Nucleus accumbens (tissue), 56 donors: Measurements from ENCODE around the gene ACRBP.
A peak's percentile ranks its signal among the peaks of the same experiment; 100 is the strongest.

ENCODE experiments used
- DNase-seq, 56 donors: peaks; one replicate each; lab custom pipeline; 2025; lab: John Stamatoyannopoulos, UW

ACRBP gene

DNA sequence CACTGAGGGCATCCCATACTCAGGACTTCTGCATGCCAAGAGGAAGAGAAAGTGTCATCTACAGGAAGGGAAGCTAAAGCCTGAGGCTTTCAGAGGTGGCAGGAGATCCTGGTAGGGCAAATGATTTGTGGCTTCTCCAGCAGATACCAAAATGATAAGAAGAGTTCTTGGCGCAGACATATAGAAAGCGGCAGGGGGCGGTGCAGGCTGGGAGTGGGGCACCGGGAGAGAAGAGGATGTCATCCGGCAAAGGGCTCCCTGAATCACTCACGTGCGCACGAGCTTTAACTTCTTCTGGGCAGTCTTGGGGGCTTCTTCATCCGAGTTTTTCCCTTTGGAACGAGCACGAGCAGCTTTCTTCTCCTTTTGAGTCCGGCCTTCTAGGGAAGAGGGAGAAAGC, 5.2 kb upstream of the ACRBP start:
- no peak for DNase-seq

DNA sequence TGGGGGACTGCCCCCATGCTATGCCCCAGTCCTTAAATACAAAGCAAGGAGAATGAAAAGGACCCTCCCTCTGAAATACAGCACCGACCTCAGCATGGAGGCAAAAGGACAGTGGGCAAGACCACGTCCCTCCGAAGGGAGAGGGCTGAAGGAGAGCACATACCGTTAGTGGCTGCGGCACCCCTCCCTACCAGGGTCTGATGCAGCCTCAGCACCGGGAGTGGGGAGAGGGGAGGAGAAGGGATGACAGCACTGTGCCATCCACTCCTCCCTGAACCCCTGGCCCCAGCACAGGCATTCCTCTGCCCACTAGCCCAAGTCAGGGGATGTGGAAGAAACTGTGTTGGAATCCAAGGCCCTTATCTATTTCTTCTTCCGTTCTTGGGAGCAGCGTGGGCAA, 3.6 kb upstream of the ACRBP start:
- DNase-seq: no peak

DNA sequence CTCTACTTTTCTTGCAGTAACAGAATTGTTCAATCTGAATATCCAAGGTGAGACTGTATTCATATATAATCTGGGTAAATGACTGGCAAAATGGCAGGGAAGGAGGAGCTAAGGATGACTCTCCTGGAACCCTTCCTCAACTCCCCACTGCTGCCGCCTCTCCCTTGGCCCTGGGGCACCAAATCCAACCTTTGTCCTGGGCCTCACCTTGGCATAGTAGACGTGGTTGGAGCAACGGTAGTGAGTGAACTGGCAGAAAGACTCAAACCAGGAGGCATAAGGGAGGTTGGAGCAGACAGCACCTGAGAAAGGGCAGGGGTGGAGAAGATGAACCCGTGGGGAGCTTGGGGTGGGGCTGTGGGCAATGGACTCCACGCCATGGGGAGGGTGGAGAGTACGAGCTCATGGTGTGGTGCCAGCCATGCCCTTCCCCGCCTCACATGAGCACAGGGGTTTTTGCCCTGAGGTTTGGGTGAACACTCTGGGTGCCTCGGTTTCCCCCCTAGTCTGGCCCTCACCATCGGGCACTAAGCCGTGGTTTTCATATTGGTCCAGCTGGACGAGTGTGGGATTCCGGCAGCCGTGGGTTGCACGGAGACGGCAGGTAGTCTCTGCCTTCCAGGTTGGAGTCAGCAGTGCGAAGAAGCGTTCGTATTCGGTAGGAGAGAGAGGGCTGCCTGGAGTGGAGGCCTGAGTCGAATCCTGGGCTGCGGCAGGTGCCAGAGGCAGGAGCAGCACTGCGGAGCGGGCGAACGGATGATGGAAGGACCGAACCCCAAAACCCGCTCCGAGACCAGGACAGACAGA, 753 bp downstream of the ACRBP start:
- DNase-seq: no peak

DNA sequence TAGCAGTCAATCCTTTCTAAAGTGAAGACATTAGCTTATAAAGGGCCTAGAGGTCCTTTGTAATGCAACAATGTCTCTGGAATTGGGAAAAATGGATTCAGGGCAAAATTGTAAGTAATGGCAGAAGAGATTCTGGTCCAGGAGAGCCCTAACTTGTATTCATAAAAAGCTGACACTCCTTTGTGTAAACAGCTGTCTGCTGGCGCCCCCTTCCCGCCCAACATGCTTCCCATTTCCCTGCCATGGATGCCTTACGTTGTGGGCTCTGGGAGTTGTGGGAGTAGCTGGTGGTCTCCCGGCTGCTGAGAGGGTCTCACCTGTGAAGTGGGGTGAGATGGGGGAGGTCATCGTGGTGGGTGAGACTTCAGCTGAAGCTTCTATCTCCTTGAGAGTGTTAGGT, 2.3 kb downstream of the ACRBP start:
- DNase-seq: peak in 17 of 56 donors; percentile 7 to 54 (median 24)

DNA sequence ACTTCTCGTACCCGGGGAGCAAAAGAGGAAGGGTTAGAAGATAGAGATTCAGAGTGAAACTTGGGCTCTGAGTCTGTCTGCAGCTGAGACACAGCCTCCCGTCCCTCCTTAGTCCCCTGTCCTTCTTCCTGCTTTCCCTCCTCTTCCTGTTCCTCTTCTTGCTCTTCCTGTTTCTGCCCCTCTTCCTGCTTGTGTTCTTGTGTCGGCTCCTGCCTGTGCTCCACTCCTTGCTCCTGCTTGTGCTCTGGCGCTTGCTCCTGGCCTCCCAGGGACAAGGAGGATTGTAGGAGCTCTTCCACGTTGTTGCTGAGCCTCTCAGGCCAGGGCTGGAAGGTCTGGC, 3.0 kb downstream of the ACRBP start:
- peak in 4 of 56 donors; percentile 9 to 18 (median 14) for DNase-seq

DNA sequence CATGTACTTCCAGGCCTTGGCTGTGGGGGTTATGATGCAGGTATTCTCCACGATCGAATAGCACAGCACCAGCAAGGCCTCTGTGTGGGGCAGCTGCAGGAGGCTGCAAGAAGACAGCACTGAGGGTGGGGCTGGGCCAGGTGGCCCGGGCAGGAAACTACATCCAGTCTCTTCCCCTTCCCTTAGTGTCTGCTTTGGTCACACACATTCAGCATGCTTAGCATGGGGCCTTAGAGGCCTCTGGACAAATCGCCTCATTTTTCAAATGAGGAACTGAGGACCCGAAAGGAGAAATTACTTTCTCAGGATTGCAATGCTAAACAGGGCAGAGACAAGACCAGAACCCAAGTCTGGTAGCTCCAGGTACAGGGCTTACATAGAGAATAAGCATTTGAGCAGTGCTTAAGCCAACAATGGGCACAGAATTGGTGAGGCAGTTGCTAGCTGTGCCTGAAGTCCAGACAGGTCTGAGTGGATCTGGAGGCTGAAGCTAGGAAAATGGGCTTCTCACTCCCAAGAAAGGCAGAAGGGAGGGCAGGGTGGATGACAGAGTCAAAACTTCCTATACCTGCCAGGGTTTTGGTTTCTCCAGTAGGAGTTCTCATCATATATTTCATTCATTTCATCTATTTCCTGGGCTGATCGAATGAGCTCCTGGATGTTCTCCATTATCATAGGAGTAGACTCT, 3.5 kb downstream of the ACRBP start:
- DNase-seq: peak in 5 of 56 donors; percentile 7 to 28 (median 18)

DNA sequence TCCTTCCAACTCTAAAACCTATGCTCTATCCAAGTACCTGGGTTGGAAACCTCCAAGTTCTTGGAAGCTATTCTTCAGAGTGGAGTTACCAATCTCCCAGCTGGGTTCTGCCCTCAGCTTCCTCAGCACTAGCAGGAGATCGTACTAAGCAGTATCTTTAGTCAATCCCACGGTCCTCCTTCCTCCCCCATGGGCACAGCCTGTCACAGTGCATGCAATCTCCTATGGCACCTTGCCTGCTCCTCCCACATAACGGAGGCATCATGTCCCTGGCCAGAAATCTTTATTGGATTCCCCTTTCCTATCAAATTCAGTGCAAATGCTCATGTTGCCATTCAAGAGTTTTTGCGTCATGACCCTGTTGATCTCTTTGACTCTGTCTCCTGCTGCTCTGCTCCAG, 6.1 kb downstream of the ACRBP start:
- no peak for DNase-seq

DNA sequence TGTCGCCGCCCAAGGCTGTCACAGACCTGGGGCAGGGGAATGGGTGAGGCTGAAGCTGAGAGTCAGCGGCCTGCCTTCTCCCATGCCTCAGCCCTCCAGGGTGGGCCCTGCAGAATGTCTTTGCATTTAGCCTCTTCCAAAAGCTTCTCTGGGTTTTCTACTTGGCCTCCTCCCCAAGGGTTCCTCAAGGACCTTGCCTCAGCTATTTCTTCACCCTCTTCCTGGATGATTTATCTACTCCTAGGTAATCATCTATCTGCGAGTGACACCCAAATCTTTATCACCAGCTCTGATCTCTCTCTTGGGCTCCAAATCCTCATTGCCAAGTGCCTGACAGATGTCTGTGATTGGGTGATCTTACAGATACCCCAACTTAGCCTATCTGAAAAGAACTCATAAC, 6.7 kb downstream of the ACRBP start:
- DNase-seq: no peak

DNA sequence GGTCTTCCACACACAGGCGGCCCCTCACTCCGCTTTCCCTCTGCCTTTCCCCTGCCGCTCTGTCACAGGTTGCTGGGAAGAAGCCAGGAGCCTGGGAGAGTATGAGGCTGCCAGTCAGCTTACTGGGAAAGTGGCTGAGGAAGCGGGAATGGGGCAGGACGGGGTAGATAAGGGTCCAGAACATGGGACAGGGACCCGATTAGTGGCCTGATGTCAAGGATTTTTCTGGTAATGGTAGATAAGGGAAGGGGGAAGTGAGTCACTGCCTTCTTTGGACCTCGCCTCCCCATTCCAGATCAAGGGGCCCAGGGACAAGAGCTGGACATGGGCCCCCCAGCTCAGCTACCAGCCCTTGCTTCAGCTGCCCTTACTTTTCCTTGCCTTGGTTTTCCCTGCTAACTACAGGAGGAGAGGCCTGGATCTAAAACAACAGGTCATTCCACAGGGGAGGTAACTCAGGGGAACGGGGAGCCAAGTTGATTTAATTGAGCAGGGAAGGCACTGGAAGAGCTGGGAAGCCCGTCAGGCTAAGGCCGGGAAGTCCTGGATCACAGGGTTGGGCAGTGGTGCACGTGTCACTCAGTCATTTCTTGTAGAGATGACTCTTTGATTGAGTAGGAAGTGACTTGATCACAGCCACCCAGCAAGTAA, 8.0 kb downstream of the ACRBP start:
- no peak for DNase-seq

DNA sequence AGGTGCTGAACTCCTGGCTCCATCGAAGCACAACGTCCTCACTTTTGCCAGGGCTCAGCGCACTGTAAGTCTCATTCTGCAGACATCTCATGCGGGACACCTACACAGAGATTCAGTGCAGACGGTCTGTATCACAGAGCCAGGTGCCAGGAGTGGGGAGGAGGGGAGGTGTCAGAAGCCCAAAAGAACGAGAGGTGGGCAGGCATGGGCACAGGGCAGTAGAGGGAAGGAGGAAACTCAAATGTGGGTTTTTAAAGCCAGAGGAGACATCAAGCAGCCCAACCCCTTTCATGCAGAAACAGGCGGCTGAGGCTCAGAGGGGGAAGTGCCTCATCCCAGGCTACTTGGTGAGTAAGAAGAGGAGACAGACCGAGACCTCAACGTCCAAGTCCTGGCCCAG, 8.9 kb downstream of the ACRBP start:
- DNase-seq: peak in 1 of 56 donors; percentile 13

DNA sequence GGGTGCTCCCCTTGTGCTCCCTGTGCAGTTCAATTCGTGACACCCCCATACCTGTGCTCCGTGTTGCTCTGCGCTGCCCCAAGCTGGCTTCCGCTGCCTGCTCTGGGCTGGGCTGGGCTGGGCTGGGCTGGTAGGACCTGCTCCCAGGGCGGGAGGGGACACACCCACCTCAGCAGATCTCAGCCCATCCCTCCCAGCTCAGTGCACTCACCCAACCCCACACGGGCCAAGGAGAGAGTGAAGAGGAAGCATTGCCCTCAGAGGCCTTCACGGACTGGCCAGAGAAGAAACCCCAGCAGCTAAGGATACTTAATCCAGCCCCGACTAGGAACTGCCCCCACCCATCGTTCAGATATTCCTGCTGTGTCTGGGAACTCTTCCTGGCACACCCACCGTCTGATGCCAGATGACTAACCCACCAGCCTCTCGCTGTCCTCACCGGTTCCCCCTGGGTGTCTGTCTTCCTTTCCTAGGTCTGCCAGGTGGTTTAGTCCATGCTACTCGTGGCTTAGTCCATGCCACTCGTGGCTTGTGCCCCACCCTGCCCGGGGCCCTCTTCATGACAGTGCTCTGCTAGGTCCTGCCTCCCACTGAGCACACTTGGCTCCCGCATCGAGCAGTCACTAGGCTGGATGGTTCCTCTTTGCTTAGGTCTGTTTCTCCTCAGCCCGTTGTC, 11.2 kb downstream of the ACRBP start, which contains the start of gene LPAR5:
LPAR5 (minus strand) TSS at position 104 of the 676 bp plus-strand sequence. CDS start 14,711 bp downstream, outside the sequence.
- peak in 6 of 56 donors; percentile 9 to 38 (median 19) for DNase-seq

DNA sequence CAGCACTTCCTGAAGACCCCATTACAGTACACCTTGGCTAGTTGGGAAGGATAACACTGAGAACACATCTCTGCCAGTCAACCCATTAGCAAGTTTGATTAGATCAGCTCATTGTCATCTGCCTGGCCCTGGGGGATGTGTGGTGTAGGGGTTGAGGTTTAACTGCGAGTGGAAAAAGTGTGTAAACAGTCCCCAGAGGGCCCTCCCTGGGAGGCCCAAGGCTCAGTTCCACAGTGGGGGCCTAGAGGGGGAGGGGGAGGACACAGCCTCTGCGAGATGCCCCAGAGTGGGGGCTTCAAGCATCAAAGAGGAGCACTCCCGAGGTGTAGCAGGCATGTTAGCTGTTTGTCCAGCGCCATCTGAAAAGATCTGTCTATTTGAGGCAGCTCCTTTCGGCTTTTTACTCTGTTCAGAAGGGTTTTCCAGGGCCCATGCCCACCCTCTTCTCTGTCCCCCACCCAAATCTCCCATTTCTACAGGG, 11.8 kb downstream of the ACRBP start:
- DNase-seq: no peak

DNA sequence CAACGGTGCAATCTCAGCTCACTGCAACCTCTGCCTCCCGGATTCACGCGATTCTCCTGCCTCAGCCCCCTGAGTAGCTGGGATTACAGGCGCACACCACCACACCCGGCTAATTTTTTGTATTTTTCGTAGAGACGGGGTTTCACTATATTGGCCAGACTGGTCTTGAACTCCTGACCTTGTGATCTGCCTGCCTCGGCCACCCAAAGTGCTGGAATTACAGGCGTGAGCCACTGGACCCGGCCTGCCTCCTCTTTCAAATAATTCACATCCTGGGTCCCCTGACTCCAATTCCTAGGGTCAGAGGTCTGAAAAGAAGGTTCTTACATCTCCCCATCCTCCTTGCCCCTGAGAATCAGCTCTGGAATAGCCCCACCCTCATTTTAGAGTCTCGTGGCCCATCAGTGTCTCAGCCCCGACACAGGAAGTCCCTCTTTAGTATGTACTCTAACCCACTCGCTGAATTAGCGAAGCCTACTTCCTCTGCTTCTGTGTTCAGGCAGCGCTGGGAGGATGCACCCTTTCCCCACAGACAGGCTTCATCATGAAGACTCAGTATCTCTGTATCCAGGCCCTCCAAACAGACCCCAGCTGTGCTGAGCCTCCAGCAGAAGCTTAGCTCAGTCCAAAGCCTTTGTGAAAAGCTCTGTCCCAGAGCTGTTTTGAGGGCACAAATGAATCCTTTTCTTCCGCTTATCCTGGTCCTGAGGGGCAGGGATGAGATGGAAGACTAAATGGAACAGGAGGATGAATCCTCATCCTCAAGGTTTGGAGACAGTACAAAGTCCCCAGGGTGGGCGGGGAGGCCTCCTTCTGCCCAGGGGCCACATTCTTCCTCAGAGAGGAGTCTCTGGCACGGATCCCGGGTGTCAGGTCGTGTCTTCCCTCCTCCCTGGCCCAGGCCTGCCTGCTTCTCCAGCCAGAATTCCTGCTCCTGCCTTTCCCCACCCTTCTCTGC, 14.9 kb downstream of the ACRBP start:
- peak in 8 of 56 donors; percentile 10 to 39 (median 22) for DNase-seq

DNA sequence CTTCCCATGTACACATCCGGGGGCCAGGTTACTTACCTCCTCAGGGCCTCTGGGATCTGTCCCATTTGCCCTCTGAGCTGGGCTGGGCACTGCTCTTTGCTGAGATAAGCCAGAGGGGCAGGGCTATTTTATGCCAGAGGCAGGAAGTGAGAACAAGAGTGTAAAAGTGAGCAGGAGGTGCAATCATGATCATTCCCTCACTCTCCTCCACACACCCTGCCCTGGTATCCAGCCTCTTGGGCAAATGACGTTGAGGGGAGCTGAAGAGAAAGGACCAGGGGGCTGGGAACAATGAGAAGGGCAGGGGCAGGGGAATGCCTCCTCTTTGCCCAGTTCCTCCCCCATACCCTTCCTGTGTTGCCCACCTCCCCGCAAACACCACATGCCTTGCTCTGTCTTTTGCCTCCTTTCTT, 15.7 kb downstream of the ACRBP start:
- DNase-seq: no peak

DNA sequence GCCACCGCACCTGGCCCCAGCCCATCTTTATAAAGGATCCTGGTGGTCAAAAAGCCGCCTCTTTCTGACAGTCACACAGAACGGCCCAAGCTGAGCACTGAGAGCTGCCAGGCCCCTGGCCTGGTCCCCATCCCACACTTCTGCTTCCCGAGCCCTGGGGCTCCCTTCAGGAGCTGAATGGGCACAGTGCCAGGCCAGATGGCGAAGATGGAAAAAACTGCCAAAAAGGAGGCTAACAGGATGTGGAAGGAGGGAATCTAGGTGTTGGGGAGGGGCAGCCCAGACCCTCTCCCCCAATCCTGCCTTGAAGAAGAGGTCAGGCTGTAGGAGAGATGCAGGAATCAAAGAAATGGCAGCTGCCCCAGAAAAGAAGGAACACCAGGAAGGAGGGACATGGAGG, 16.5 kb downstream of the ACRBP start:
- DNase-seq: no peak

DNA sequence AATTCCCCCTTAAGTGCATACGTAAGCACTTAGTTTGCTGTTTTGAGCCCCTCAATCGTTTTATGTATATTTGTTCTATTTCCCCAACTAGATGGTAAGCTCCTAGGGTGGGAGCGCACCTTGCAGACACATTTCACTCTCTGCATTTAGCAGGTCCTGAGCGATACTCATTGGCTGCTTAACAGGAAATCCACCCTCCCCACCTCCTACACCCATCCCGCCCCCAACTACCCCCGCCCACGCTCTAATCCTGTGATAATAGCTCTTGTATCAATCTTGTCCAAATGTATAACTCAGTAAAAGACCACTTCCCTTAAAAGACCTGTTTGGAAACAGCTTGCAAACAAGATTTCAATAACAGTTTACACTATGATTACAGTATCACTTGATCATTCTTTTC, 19.6 kb downstream of the ACRBP start:
- DNase-seq: no peak

DNA sequence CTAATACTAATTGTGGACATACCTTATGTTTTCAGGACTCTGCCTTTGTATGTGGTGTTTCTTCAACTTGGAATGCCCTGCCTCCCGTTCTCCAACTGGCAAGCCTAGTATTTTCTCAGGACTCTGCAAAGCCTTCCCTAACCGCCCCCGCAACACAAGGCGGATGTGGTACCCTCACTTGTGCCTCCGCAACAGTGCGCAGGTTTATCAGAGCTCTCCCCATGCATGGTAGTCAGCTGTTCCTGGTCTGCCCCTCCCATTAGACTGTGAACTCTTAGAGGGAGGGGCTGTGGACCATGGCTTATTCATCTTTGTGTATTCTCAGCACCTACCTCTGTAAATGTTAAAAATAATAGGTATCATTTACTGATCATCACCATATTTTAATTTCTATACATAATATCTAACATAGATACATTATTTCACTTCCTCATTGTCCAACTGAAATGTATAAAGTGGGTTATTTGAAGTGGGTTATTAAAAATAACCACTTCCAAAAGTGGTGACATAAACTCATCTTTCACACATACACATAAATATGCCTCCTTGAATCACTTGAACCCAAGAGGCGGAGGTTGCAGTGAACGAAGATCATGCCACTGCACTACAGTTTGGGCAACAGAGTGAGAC, 20.5 kb downstream of the ACRBP start:
- peak in 1 of 56 donors; percentile 19 for DNase-seq

DNA sequence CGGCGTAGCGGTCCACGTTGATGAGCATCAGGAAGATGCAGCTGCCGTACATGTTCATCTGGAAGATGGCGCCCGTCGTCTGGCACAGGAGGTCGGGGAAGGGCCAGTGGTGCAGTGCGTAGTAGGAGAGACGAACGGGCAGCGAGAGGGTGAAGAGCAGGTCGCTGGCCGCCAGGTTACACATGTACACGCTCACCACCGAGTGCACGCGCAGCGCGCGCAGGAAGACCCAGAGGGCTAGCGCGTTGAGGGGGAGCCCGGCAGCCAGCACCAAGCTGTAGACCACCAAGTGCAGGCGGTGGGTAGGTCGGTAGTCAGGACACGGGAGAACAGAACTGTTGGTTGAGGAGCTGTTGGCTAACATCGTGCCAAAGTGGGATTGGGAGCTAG, 26.4 kb downstream of the ACRBP start:
- DNase-seq: no peak
